Neural cell (in vitro differentiated cells): ENCODE results near the gene MORF4L2.

Source experiments
- CTCF ChIP-seq: fragments of 450-650 bp; IDR thresholded peaks from 2 replicates; pipeline ENCODE4 v1.5.1; 2014; ENCODE audit warnings: antibody characterized with exemption, mild to moderate bottlenecking, moderate library complexity; ENCODE audit not compliant: poor library complexity, severe bottlenecking
- EP300 ChIP-seq: fragments of 450-650 bp; conservative IDR thresholded peaks from 2 replicates; pipeline ENCODE4 v1.6.1; 2014; ENCODE audit warnings: antibody characterized with exemption, mild to moderate bottlenecking, moderate library complexity; ENCODE audit not compliant: poor library complexity, severe bottlenecking
- MXI1 ChIP-seq: fragments of 450-650 bp; conservative IDR thresholded peaks from 2 replicates; pipeline ENCODE4 v1.6.1; 2014; ENCODE audit warnings: antibody characterized with exemption, mild to moderate bottlenecking; ENCODE audit not compliant: poor library complexity, severe bottlenecking
- POLR2AphosphoS5 ChIP-seq: IDR thresholded peaks from 2 replicates; pipeline ENCODE4 v1.6.1; 2012
- RAD21 ChIP-seq: fragments of 450-650 bp; conservative IDR thresholded peaks from 2 replicates; pipeline ENCODE4 v1.6.1; 2014; ENCODE audit warnings: antibody characterized with exemption, mild to moderate bottlenecking, moderate library complexity

GRCh38 chrX:103635436-103635835 is 51.1 kb downstream of the MORF4L2 start:
- TF ChIP-seq RAD21 (no peak), CTCF (no peak), MXI1 (no peak), POLR2AphosphoS5 (no peak), EP300 (no peak)
